CD4-positive, alpha-beta memory T cell (primary cell): ENCODE results near the gene RASSF3. TPM values are rescaled to one million over a fixed set of nuclear protein-coding genes. Genes with fewer than 3 reads are reported as not detected.
"Not testable (repeated sequence)": the region's sequence is repeated elsewhere in the genome, so short reads cannot be mapped to it uniquely, and the experiment has no call there.

Experiments
- CTCF ChIA-PET: fragments of 350-600 bp; sonication (Branson Sonifier 250); formaldehyde crosslinking; loops from one replicate; lab custom pipeline; 2021; ENCODE audit warnings: inconsistent platforms; ENCODE audit not compliant: partially characterized antibody; lab: Charles Lee
- POLR2A ChIA-PET: fragments of 350-600 bp; sonication (Branson Sonifier 250); formaldehyde crosslinking; loops from one replicate; lab custom pipeline; 2021; ENCODE audit not compliant: partially characterized antibody; lab: Charles Lee
- DNase-seq, 5 donors: peaks; one replicate each; pipeline versions ENCODE4 v3.0.0 to v3.0.0-alpha.2; 2020 to 2022; ENCODE audit warnings: mixed read lengths in 1 of 5
- H3K27ac ChIP-seq: one replicate; pipeline ENCODE4 v1.7.0; 2013; ENCODE audit warnings: low read depth, low read length
- H3K27me3 ChIP-seq: 2 replicates; pipeline ENCODE4 v1.7.0; 2013; ENCODE audit warnings: mild to moderate bottlenecking, low read length, moderate library complexity; ENCODE audit not compliant: insufficient read depth
- H3K36me3 ChIP-seq: 2 replicates; pipeline ENCODE4 v1.7.0; 2013; ENCODE audit warnings: mild to moderate bottlenecking, low read length, moderate library complexity; ENCODE audit not compliant: insufficient read depth
- H3K4me1 ChIP-seq: 2 replicates; pipeline ENCODE4 v1.7.0; 2013; ENCODE audit warnings: mild to moderate bottlenecking, low read length, moderate library complexity; ENCODE audit not compliant: insufficient read depth
- H3K4me3 ChIP-seq, 2 donors: one replicate each; pipeline ENCODE4 v1.7.0; 2013; ENCODE audit warnings: low read length in 2 of 2, mild to moderate bottlenecking in 1 of 2
- H3K9me3 ChIP-seq, 2 donors: one replicate each; pipeline ENCODE4 v1.7.0; 2013; ENCODE audit warnings: low read length in 2 of 2, control low read depth in 1 of 2; ENCODE audit not compliant: control insufficient read depth in 1 of 2
- H3K27ac Mint-ChIP-seq, 7 donors: one replicate each; pipeline ENCODE4 v1.8.0; 2020 to 2021; ENCODE audit warnings: mixed read lengths in 7 of 7, mild to moderate bottlenecking in 6 of 7, inconsistent platforms in 3 of 7, moderate library complexity in 3 of 7
- H3K27me3 Mint-ChIP-seq, 2 donors: one replicate each; pipeline ENCODE4 v1.8.0; 2020 to 2021; ENCODE audit warnings: mixed read lengths in 2 of 2
- H3K36me3 Mint-ChIP-seq, 2 donors: one replicate each; pipeline ENCODE4 v1.8.0; 2020 to 2021; ENCODE audit warnings: mixed read lengths in 2 of 2, inconsistent platforms in 1 of 2, mild to moderate bottlenecking in 1 of 2
- H3K4me1 Mint-ChIP-seq, 4 donors: one replicate each; pipeline ENCODE4 v1.8.0; 2020 to 2021; ENCODE audit warnings: mixed read lengths in 4 of 4, mild to moderate bottlenecking in 1 of 4
- H3K4me3 Mint-ChIP-seq, 8 donors: one replicate each; pipeline ENCODE4 v1.8.0; 2020 to 2021; ENCODE audit warnings: mixed read lengths in 8 of 8, mild to moderate bottlenecking in 7 of 8, moderate library complexity in 6 of 8, inconsistent platforms in 3 of 8
- H3K9me3 Mint-ChIP-seq, 8 donors: one replicate each; pipeline ENCODE4 v1.8.0; 2020 to 2021; ENCODE audit warnings: mixed read lengths in 8 of 8, mild to moderate bottlenecking in 5 of 8, inconsistent platforms in 3 of 8, moderate library complexity in 1 of 8
- intact Hi-C: fragments of 100-400 bp; cut with micrococcal nuclease; formaldehyde crosslinking; loops from one replicate; pipeline ENCODE4 v1.15.1; 2023
- polyA plus RNA-seq, 2 donors: library from polyadenylated mRNA; unstranded; fragments of 300-500 nt; fragmentation: Illumina TruSeq; gene quantifications; one replicate each; pipeline ENCODE4 v1.2.3, GENCODE V29; 2021
- total RNA-seq, 2 experiments: library from RNA; stranded (reverse); gene quantifications; one replicate each; pipeline ENCODE4 v1.2.3, GENCODE V29; 2021

The RASSF3 gene
- total and polyA plus RNA-seq, 4 experiments from 2014 or later: 5.2 to 159 (median 85.7) TPM

- Histone ChIP-seq H3K9me3 (no peaks in the 10 kb centered on the region), H3K4me3 (no peak overlapping the region), H3K4me1 (peaks cover 35% of the 10 kb centered on the region), H3K27me3 (no peaks in the 10 kb centered on the region), H3K36me3 (no peaks in the 10 kb centered on the region), H3K27ac (no peak overlapping the region)
- POLR2A ChIA-PET: interaction anchor here (4.1 to 4.4 kb wide), 2 partner anchors 14 to 27 kb away, joined by 13 to 71 read pairs; partner anchors contain the start of gene RASSF3
- Mint-ChIP-seq H3K27me3 (no peaks in the 10 kb centered on the region), H3K4me1 (peaks cover 21 to 35% (median 29%) of the 10 kb centered on the region in 4 donors), H3K9me3 (no peaks in the 10 kb centered on the region), H3K36me3 (no peaks in the 10 kb centered on the region), H3K4me3 (peak overlapping the region in 2 of 8 donors; percentile 44 to 64), H3K27ac (peak overlapping the region in 5 of 7 donors; percentile 16 to 79 (median 38))
- intact Hi-C loops: no loop called here
- no peak for DNase-seq
- CTCF ChIA-PET: interaction anchor here (1.6 to 5.0 kb wide), 3 partner anchors 26 to 33 kb away, joined by 3 to 32 read pairs (median 14); partner anchors contain the start of gene RASSF3
These were observed 28.2 kb upstream of the RASSF3 start for GRCh38 chr12:64582114-64582513.

GRCh38 chr12:64582862-64583261 lies 27.4 kb upstream of the RASSF3 start:
- Histone ChIP-seq H3K27ac (no peak overlapping the region), H3K9me3 (no peaks in the 10 kb centered on the region), H3K27me3 (no peaks in the 10 kb centered on the region), H3K36me3 (no peaks in the 10 kb centered on the region), H3K4me1 (peaks cover 35% of the 10 kb centered on the region), H3K4me3 (no peak overlapping the region)
- Mint-ChIP-seq H3K4me1 (peaks cover 21 to 40% (median 29%) of the 10 kb centered on the region in 4 donors), H3K9me3 (no peaks in the 10 kb centered on the region), H3K27ac (peak overlapping the region in 6 of 7 donors; percentile 15 to 86 (median 54)), H3K36me3 (no peaks in the 10 kb centered on the region), H3K27me3 (no peaks in the 10 kb centered on the region), H3K4me3 (peak overlapping the region in 7 of 8 donors; percentile 17 to 77 (median 70))
- intact Hi-C loops: no loop called here
- ChIA-PET CTCF (interaction anchor here (0.8 to 5.0 kb wide), 6 partner anchors 14 to 115 kb away, joined by 3 to 32 read pairs (median 7); partner anchors contain the start of gene RASSF3), POLR2A (interaction anchor here (1.2 to 4.4 kb wide), 7 partner anchors 11 to 98 kb away, joined by 3 to 71 read pairs (median 11); partner anchors contain the start of gene RASSF3)
- DNase-seq: no peak

DNA sequence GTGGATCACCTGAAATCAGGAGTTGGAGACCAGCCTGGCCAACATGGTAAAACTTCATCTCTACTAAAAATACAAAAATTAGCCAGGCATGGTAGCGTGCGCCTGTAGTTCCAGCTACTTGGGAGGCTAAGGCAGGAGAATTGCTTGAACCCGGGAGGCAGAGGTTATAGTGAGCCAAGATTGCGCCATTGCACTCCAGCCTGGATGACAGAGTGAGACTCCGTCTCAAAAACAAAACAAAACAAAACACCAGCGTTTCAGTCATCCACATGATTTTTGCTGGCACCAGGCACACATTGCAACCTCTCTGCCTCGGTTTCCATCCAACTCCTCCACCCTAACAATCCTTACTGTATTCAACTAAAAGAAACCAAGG lies 26.9 kb upstream of the RASSF3 start:
- H3K27ac ChIP-seq, intact Hi-C loops, DNase-seq, H3K9me3 Mint-ChIP-seq, H3K36me3 ChIP-seq, H3K27me3 ChIP-seq, H3K27me3 Mint-ChIP-seq, H3K36me3 Mint-ChIP-seq, H3K9me3 ChIP-seq: not testable (repeated sequence)
- Histone ChIP-seq H3K4me1 (peaks cover 35% of the 10 kb centered on the region), H3K4me3 (peak overlapping the region in 1 of 2 donors; percentile 36)
- peaks cover 21 to 40% (median 29%) of the 10 kb centered on the region in 4 donors for H3K4me1 Mint-ChIP-seq
- peak overlapping the region; percentile 40 to 79 (median 74) for H3K4me3 Mint-ChIP-seq
- peak overlapping the region; percentile 38 to 89 (median 75) for H3K27ac Mint-ChIP-seq
- CTCF ChIA-PET: interaction anchor here (0.8 to 5.0 kb wide), 8 partner anchors 13 to 115 kb away, joined by 3 to 32 read pairs (median 6); partner anchors contain the start of gene RASSF3
- POLR2A ChIA-PET: interaction anchor here (0.9 to 4.4 kb wide), 13 partner anchors 9 to 586 kb away, joined by 3 to 71 read pairs (median 6); partner anchors contain the start of genes LEMD3 and RASSF3

- peak overlapping the region; percentile 40 to 79 (median 74) for H3K4me3 Mint-ChIP-seq
- H3K36me3 Mint-ChIP-seq: no peaks in the 10 kb centered on the region
- ChIA-PET POLR2A (interaction anchor here (0.9 to 4.4 kb wide), 13 partner anchors 8 to 585 kb away, joined by 3 to 71 read pairs (median 6); partner anchors contain the start of genes LEMD3 and RASSF3), CTCF (interaction anchor here (0.6 to 5.0 kb wide), 12 partner anchors 10 to 114 kb away, joined by 3 to 32 read pairs (median 4); partner anchors contain the start of gene RASSF3)
- peaks cover 35% of the 10 kb centered on the region for H3K4me1 ChIP-seq
- H3K27ac Mint-ChIP-seq: peak overlapping the region; percentile 38 to 89 (median 75)
- peaks cover 21 to 40% (median 29%) of the 10 kb centered on the region in 4 donors for H3K4me1 Mint-ChIP-seq
- no peaks in the 10 kb centered on the region for H3K9me3 ChIP-seq
- DNase-seq: peak in 4 of 5 donors; percentile 19 to 27 (median 24)
- intact Hi-C loops: no loop called here
- peak overlapping the region; percentile 36 to 55 for H3K4me3 ChIP-seq
- H3K27me3 Mint-ChIP-seq: no peaks in the 10 kb centered on the region
- peak overlapping the region; percentile 0 for H3K27ac ChIP-seq
- no peaks in the 10 kb centered on the region for H3K27me3 ChIP-seq
- no peaks in the 10 kb centered on the region for H3K36me3 ChIP-seq
- H3K9me3 Mint-ChIP-seq: no peaks in the 10 kb centered on the region
These were observed 26.4 kb upstream of the RASSF3 start for GRCh38 chr12:64583771-64584421.

DNA sequence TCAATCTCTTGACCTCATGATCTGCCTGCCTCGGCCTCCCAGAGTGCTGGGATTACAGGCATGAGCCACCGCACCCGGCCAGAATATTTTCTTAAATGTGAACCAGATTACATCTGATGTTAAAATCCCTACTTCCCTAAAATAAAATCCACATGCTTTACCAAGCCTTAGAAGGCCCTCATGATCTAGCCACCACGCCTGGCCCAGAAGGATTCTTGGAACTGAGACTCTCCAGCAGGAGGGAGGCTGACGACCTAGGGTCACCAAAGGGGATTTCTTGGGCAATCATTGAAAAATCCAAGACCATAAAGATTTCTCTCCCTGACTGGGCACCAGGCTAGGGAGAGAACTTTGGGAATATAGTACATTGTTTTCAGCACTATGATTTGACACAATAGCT lies 25.2 kb upstream of the RASSF3 start:
- Mint-ChIP-seq H3K4me3 (peak overlapping the region in 5 of 8 donors; percentile 17 to 51 (median 25)), H3K36me3 (no peaks in the 10 kb centered on the region), H3K4me1 (peaks cover 21 to 40% (median 29%) of the 10 kb centered on the region in 4 donors), H3K27me3 (no peaks in the 10 kb centered on the region), H3K9me3 (no peaks in the 10 kb centered on the region), H3K27ac (peak overlapping the region in 6 of 7 donors; percentile 32 to 75 (median 42))
- Histone ChIP-seq H3K27me3 (no peaks in the 10 kb centered on the region), H3K36me3 (no peaks in the 10 kb centered on the region), H3K4me3 (no peak overlapping the region), H3K9me3 (no peaks in the 10 kb centered on the region), H3K4me1 (peaks cover 35% of the 10 kb centered on the region), H3K27ac (no peak overlapping the region)
- no peak for DNase-seq
- POLR2A ChIA-PET: interaction anchor here (4.1 kb wide), 1 partner anchor 11 kb away, joined by 13 read pairs; no protein-coding TSS in a partner anchor
- intact Hi-C loops: no loop called here
- CTCF ChIA-PET: interaction anchor here (1.5 to 5.0 kb wide), 4 partner anchors 9 to 104 kb away, joined by 3 to 32 read pairs (median 6); partner anchors contain the start of gene RASSF3

GRCh38 chr12:64587447-64587846 lies 22.8 kb upstream of the RASSF3 start:
- no peak overlapping the region for H3K4me3 ChIP-seq
- H3K27me3 Mint-ChIP-seq: no peaks in the 10 kb centered on the region
- no peaks in the 10 kb centered on the region for H3K36me3 Mint-ChIP-seq
- POLR2A ChIA-PET: no interaction called here
- CTCF ChIA-PET: interaction anchor here (1.0 to 2.0 kb wide), 3 partner anchors 11 to 111 kb away, joined by 3 to 4 read pairs (median 3); no protein-coding TSS in a partner anchor
- H3K9me3 ChIP-seq: no peaks in the 10 kb centered on the region
- H3K27ac ChIP-seq: no peak overlapping the region
- no peaks in the 10 kb centered on the region for H3K9me3 Mint-ChIP-seq
- peaks cover 19 to 38% (median 28%) of the 10 kb centered on the region in 4 donors for H3K4me1 Mint-ChIP-seq
- H3K36me3 ChIP-seq: no peaks in the 10 kb centered on the region
- no peak for DNase-seq
- no peak overlapping the region for H3K4me3 Mint-ChIP-seq
- no peak overlapping the region for H3K27ac Mint-ChIP-seq
- peaks cover 33% of the 10 kb centered on the region for H3K4me1 ChIP-seq
- intact Hi-C loops: no loop called here
- H3K27me3 ChIP-seq: no peaks in the 10 kb centered on the region
